SK-N-SH treated with all-trans-retinoic acid at 6 μM for 48 hours (cell line): ENCODE data around the gene SCAPER.
"Not testable (repeated sequence)": the region's sequence is repeated elsewhere in the genome, so short reads cannot be mapped to it uniquely, and the experiment has no call there.

Experiments used
- BACH2 ChIP-seq: fragments of 250-450 bp; sonication (Bioruptor Pico); IDR thresholded peaks from 2 replicates; pipeline ENCODE4 v1.9.0; 2021; ENCODE audit warnings: mild to moderate bottlenecking, borderline replicate concordance
- CSDC2 ChIP-seq: fragments of 250-450 bp; sonication (Bioruptor Pico); IDR thresholded peaks from 2 replicates; pipeline ENCODE4 v1.5.0; 2020; ENCODE audit warnings: mild to moderate bottlenecking, moderate library complexity
- GLIS3 ChIP-seq: fragments of 250-450 bp; sonication (Bioruptor Pico); IDR thresholded peaks from 2 replicates; pipeline ENCODE4 v1.5.0; 2020; ENCODE audit warnings: mild to moderate bottlenecking, moderate library complexity
- ISL1 ChIP-seq: fragments of 250-450 bp; sonication (Bioruptor Pico); IDR thresholded peaks from 2 replicates; pipeline ENCODE4 v2.1.2; 2022; ENCODE audit warnings: mild to moderate bottlenecking, moderate library complexity
- OSR1 ChIP-seq: fragments of 250-450 bp; sonication (Bioruptor Pico); IDR thresholded peaks from 2 replicates; pipeline ENCODE4 v1.8.0; 2022; ENCODE audit warnings: moderate library complexity, mild to moderate bottlenecking, inconsistent platforms
- PATZ1 ChIP-seq: fragments of 250-450 bp; sonication (Bioruptor Pico); IDR thresholded peaks from 2 replicates; pipeline ENCODE4 v1.8.0; 2020; ENCODE audit warnings: mild to moderate bottlenecking, moderate library complexity, borderline replicate concordance
- SNAI2 ChIP-seq: fragments of 250-450 bp; sonication (Bioruptor Pico); IDR thresholded peaks from 2 replicates; pipeline ENCODE4 v1.5.0; 2020; ENCODE audit warnings: mild to moderate bottlenecking, moderate library complexity
- ZFP30 ChIP-seq: fragments of 450-650 bp; formaldehyde crosslinking; IDR thresholded peaks from 2 replicates; pipeline ENCODE4 v1.5.0; 2022; ENCODE audit warnings: mild to moderate bottlenecking, moderate library complexity
- ZNF70 ChIP-seq: fragments of 450-650 bp; formaldehyde crosslinking; IDR thresholded peaks from 2 replicates; pipeline ENCODE4 v1.5.0; 2020; ENCODE audit warnings: mild to moderate bottlenecking, moderate library complexity
- TF ChIP-seq, protein P1 (sequence below): fragments of 250-450 bp; sonication (Bioruptor Pico); IDR thresholded peaks from 2 replicates; pipeline ENCODE4 v1.5.0; 2020; ENCODE audit warnings: mild to moderate bottlenecking, moderate library complexity
- TF ChIP-seq, protein P2 (sequence below): fragments of 250-450 bp; sonication (Bioruptor Pico); IDR thresholded peaks from 2 replicates; pipeline ENCODE4 v1.5.1; 2021; ENCODE audit warnings: mild to moderate bottlenecking, moderate library complexity
- TF ChIP-seq, protein P3 (sequence below): fragments of 250-450 bp; sonication (Bioruptor Pico); IDR thresholded peaks from 2 replicates; pipeline ENCODE4 v1.5.1; 2020; ENCODE audit warnings: low read depth, mild to moderate bottlenecking, moderate library complexity

DNA sequence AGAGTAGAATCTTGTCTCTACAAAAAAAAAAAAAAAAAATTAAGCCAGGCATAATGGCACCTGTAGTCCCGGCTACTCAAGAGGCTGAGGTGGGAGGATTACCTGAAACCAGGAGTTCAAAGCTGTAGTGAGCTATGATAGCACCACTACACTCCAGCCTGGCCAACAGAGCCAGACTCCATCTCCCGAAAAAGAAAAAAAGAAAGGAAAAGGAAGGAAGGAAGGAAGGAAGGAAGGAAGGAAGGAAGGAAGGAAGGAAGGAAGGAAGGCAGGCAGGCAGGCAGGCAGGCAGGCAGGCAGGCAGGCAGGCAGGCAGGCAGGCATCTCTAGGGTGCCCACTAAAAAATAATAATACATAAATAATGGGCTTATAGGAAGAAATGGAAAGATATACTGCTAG lies 32.1 kb downstream of the SCAPER start:
- TF ChIP-seq ISL1; BACH2 (CRISPR knock-in tag); CSDC2 (CRISPR knock-in tag); GLIS3 (CRISPR knock-in tag); ZFP30 (CRISPR knock-in tag); PATZ1 (CRISPR knock-in tag); OSR1 (CRISPR knock-in tag); ZNF70 (CRISPR knock-in tag); SNAI2: not testable (repeated sequence)
- TF ChIP-seq, protein P1, sequence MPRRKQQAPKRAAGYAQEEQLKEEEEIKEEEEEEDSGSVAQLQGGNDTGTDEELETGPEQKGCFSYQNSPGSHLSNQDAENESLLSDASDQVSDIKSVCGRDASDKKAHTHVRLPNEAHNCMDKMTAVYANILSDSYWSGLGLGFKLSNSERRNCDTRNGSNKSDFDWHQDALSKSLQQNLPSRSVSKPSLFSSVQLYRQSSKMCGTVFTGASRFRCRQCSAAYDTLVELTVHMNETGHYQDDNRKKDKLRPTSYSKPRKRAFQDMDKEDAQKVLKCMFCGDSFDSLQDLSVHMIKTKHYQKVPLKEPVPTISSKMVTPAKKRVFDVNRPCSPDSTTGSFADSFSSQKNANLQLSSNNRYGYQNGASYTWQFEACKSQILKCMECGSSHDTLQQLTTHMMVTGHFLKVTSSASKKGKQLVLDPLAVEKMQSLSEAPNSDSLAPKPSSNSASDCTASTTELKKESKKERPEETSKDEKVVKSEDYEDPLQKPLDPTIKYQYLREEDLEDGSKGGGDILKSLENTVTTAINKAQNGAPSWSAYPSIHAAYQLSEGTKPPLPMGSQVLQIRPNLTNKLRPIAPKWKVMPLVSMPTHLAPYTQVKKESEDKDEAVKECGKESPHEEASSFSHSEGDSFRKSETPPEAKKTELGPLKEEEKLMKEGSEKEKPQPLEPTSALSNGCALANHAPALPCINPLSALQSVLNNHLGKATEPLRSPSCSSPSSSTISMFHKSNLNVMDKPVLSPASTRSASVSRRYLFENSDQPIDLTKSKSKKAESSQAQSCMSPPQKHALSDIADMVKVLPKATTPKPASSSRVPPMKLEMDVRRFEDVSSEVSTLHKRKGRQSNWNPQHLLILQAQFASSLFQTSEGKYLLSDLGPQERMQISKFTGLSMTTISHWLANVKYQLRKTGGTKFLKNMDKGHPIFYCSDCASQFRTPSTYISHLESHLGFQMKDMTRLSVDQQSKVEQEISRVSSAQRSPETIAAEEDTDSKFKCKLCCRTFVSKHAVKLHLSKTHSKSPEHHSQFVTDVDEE (CRISPR knock-in tag): not testable (repeated sequence)
- TF ChIP-seq, protein P2, sequence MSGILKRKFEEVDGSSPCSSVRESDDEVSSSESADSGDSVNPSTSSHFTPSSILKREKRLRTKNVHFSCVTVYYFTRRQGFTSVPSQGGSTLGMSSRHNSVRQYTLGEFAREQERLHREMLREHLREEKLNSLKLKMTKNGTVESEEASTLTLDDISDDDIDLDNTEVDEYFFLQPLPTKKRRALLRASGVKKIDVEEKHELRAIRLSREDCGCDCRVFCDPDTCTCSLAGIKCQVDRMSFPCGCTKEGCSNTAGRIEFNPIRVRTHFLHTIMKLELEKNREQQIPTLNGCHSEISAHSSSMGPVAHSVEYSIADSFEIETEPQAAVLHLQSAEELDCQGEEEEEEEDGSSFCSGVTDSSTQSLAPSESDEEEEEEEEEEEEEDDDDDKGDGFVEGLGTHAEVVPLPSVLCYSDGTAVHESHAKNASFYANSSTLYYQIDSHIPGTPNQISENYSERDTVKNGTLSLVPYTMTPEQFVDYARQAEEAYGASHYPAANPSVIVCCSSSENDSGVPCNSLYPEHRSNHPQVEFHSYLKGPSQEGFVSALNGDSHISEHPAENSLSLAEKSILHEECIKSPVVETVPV (CRISPR knock-in tag): not testable (repeated sequence)
- TF ChIP-seq, protein P3, sequence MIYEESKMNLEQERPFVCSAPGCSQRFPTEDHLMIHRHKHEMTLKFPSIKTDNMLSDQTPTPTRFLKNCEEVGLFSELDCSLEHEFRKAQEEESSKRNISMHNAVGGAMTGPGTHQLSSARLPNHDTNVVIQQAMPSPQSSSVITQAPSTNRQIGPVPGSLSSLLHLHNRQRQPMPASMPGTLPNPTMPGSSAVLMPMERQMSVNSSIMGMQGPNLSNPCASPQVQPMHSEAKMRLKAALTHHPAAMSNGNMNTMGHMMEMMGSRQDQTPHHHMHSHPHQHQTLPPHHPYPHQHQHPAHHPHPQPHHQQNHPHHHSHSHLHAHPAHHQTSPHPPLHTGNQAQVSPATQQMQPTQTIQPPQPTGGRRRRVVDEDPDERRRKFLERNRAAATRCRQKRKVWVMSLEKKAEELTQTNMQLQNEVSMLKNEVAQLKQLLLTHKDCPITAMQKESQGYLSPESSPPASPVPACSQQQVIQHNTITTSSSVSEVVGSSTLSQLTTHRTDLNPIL (CRISPR knock-in tag): not testable (repeated sequence)
